Hippocampal formation (tissue), 2 donors: Measurements from ENCODE around the gene NADK.
A peak's percentile ranks its signal among the peaks of the same experiment; 100 is the strongest.
"Not testable (repeated sequence)": the region's sequence is repeated elsewhere in the genome, so short reads cannot be mapped to it uniquely, and the experiment has no call there.

Experiments
- DNase-seq, 2 donors: peaks; one replicate each; lab custom pipeline; 2025; lab: John Stamatoyannopoulos, UW

Gene NADK

GRCh38 chr1:1763657-1764621 lies 14.3 kb downstream of the NADK start:
- DNase-seq = peak; percentile 46 to 58

- DNase-seq = no peak
Measured at GRCh38 chr1:1761504-1762376, 16.5 kb downstream of the NADK start.

- no peak for DNase-seq
Measured at GRCh38 chr1:1760715-1761114, 17.6 kb downstream of the NADK start.

- no peak for DNase-seq
Measured at GRCh38 chr1:1760345-1760650, 18.0 kb downstream of the NADK start.

- no peak for DNase-seq
Measured at GRCh38 chr1:1759456-1760344, 18.6 kb downstream of the NADK start.

- DNase-seq = no peak
Measured at GRCh38 chr1:1758692-1759455, 19.4 kb downstream of the NADK start.

GRCh38 chr1:1758059-1758621 lies 20.1 kb downstream of the NADK start:
- DNase-seq = no peak

GRCh38 chr1:1757422-1758058 lies 20.7 kb downstream of the NADK start:
- no peak for DNase-seq

- DNase-seq = no peak
Measured at GRCh38 chr1:1756661-1757421, 21.4 kb downstream of the NADK start.

GRCh38 chr1:1755852-1756251 lies 22.4 kb downstream of the NADK start:
- no peak for DNase-seq

GRCh38 chr1:1755426-1755825 lies 22.8 kb downstream of the NADK start:
- DNase-seq = no peak

GRCh38 chr1:1754051-1754815 lies 24.0 kb downstream of the NADK start:
- DNase-seq = no peak

GRCh38 chr1:1753607-1754005 lies 24.7 kb downstream of the NADK start:
- DNase-seq = no peak

- no peak for DNase-seq
Measured at GRCh38 chr1:1752636-1753606, 25.3 kb downstream of the NADK start.

GRCh38 chr1:1752190-1752589 lies 26.1 kb downstream of the NADK start:
- no peak for DNase-seq

- not testable (repeated sequence) for DNase-seq
Measured at GRCh38 chr1:1749941-1750340, 28.3 kb downstream of the NADK start.

GRCh38 chr1:1748686-1749321 lies 29.5 kb downstream of the NADK start:
- no peak for DNase-seq
